Neural cell (in vitro differentiated cells): Measurements from ENCODE around the gene GAPDHS.

Experiments used
- MXI1 ChIP-seq: fragments of 450-650 bp; conservative IDR thresholded peaks from 2 replicates; pipeline ENCODE4 v1.6.1; 2014; ENCODE audit warnings: antibody characterized with exemption, mild to moderate bottlenecking; ENCODE audit not compliant: poor library complexity, severe bottlenecking
- TAF1 ChIP-seq: IDR thresholded peaks from 2 replicates; pipeline ENCODE4 v1.6.1; 2012; ENCODE audit warnings: low read depth
- TF ChIP-seq, protein P1 (sequence below): fragments of 450-650 bp; IDR thresholded peaks from 2 replicates; pipeline ENCODE4 v1.5.1; 2014; ENCODE audit warnings: antibody characterized with exemption, mild to moderate bottlenecking, moderate library complexity; ENCODE audit not compliant: poor library complexity, severe bottlenecking

DNA sequence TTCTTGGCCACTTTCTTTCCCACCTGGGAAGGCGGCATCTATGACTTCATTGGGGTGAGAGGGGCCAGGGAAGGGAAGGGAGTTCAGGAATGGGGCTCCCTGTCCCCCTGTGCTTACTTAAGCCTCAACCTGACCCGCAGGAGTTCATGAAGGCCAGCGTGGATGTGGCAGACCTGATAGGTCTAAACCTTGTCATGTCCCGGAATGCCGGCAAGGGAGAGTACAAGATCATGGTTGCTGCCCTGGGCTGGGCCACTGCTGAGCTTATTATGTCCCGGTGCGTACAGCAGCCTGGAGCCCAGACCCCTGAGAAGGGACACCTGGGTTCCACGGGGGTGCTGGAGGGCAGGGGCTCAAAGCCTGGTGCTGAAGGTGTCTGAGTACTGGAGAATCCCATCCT lies 13.3 kb downstream of the GAPDHS start:
- TF ChIP-seq, protein P1, sequence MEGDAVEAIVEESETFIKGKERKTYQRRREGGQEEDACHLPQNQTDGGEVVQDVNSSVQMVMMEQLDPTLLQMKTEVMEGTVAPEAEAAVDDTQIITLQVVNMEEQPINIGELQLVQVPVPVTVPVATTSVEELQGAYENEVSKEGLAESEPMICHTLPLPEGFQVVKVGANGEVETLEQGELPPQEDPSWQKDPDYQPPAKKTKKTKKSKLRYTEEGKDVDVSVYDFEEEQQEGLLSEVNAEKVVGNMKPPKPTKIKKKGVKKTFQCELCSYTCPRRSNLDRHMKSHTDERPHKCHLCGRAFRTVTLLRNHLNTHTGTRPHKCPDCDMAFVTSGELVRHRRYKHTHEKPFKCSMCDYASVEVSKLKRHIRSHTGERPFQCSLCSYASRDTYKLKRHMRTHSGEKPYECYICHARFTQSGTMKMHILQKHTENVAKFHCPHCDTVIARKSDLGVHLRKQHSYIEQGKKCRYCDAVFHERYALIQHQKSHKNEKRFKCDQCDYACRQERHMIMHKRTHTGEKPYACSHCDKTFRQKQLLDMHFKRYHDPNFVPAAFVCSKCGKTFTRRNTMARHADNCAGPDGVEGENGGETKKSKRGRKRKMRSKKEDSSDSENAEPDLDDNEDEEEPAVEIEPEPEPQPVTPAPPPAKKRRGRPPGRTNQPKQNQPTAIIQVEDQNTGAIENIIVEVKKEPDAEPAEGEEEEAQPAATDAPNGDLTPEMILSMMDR, result no peak
- TF ChIP-seq MXI1, result no peak
- no peak for TF ChIP-seq TAF1
